GM12872 (cell line): Measurements from ENCODE around the gene TMEM232.

Experiments used
- CTCF ChIP-seq: IDR thresholded peaks from 3 replicates; pipeline ENCODE4 v1.5.1; 2011; ENCODE audit warnings: low read depth, mild to moderate bottlenecking, low read length, moderate library complexity; ENCODE audit not compliant: insufficient read depth

Gene TMEM232

GRCh38 chr5:110663525-110663924 is 62.9 kb downstream of the TMEM232 start:
- no peak for TF ChIP-seq CTCF

GRCh38 chr5:110658006-110658405 is 68.5 kb downstream of the TMEM232 start:
- no peak for TF ChIP-seq CTCF

GRCh38 chr5:110653231-110653970 is 73.1 kb downstream of the TMEM232 start:
- no peak for TF ChIP-seq CTCF

GRCh38 chr5:110651507-110651906 is 75.0 kb downstream of the TMEM232 start:
- TF ChIP-seq CTCF = no peak

- TF ChIP-seq CTCF = no peak
These were observed 82.1 kb downstream of the TMEM232 start for GRCh38 chr5:110644357-110644756.

GRCh38 chr5:110638970-110639902 is 87.2 kb downstream of the TMEM232 start:
- no peak for TF ChIP-seq CTCF

- TF ChIP-seq CTCF = no peak
These were observed 92.0 kb downstream of the TMEM232 start for GRCh38 chr5:110634475-110634874.
